GM21367 (cell line): ENCODE results near the gene CSNK1D.

ENCODE experiments used
- ATAC-seq: cut with Tn5 transposase; IDR thresholded peaks from one replicate; pipeline ENCODE4 v1.9.1; 2021; ENCODE audit not compliant: unreplicated experiment

CSNK1D gene

GRCh38 chr17:82296511-82297279 is 23.2 kb upstream of the CSNK1D start:
- no peak for ATAC-seq

- ATAC-seq: no peak
Observed at GRCh38 chr17:82295472-82295814, 21.9 kb upstream of the CSNK1D start.

GRCh38 chr17:82294064-82294773 is 20.7 kb upstream of the CSNK1D start:
- no peak for ATAC-seq

- ATAC-seq: peak; percentile 87
Observed at GRCh38 chr17:82292251-82293154, 19.0 kb upstream of the CSNK1D start.

- no peak for ATAC-seq
Observed at GRCh38 chr17:82291582-82292250, 18.2 kb upstream of the CSNK1D start.

- no peak for ATAC-seq
Observed at GRCh38 chr17:82287868-82288801, 14.6 kb upstream of the CSNK1D start.

GRCh38 chr17:82287013-82287867 is 13.7 kb upstream of the CSNK1D start:
- no peak for ATAC-seq

- ATAC-seq: no peak
Observed at GRCh38 chr17:82285141-82285540, 11.6 kb upstream of the CSNK1D start.

GRCh38 chr17:82283208-82283749 is 9.8 kb upstream of the CSNK1D start:
- no peak for ATAC-seq

GRCh38 chr17:82282239-82283207 is 9.0 kb upstream of the CSNK1D start:
- ATAC-seq: no peak

GRCh38 chr17:82281502-82282238 is 8.2 kb upstream of the CSNK1D start:
- no peak for ATAC-seq

- ATAC-seq: no peak
Observed at GRCh38 chr17:82281076-82281475, 7.6 kb upstream of the CSNK1D start.

- no peak for ATAC-seq
Observed at GRCh38 chr17:82280537-82280936, 7.0 kb upstream of the CSNK1D start.

- no peak for ATAC-seq
Observed at GRCh38 chr17:82278786-82279391, 5.4 kb upstream of the CSNK1D start.

GRCh38 chr17:82278308-82278707 is 4.8 kb upstream of the CSNK1D start:
- no peak for ATAC-seq

GRCh38 chr17:82277851-82278250 is 4.4 kb upstream of the CSNK1D start:
- ATAC-seq: no peak
